NCI-H187 (cell line): ENCODE measurements around the gene TSHR.
"Not testable (repeated sequence)": the region's sequence is repeated elsewhere in the genome, so short reads cannot be mapped to it uniquely, and the experiment has no call there.

Experiments used
- DNase-seq, 2 experiments: peaks; one replicate each; lab custom pipeline; 2025; lab: John Stamatoyannopoulos, UW

The TSHR gene

DNA sequence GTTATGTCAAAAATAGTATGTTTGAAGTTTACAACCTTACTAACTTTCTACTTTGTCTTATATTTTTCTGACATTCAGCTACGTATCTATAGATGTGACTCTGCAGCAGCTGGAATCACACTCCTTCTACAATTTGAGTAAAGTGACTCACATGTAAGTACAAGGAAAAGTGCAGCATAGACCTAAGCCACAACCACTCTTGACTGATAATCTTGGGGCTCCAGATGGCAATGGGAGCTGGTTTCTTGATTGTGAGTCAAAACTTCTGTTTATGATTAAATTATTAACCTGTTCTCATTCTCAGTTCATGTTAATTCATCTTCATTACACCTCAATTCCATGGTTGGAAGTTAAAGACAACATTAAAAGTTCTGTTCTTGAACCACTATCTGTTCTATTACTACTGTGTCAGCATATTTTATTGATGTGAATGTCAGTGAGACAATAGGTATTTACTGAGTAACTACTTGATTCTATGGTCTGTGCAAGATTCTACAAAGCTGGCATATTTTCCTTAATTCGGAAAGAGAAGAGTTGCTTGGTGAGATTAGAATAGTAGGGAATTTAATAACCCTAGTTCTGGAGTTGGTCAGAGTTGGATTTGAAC lies 112.9 kb downstream of the TSHR start:
- DNase-seq = no peak

DNA sequence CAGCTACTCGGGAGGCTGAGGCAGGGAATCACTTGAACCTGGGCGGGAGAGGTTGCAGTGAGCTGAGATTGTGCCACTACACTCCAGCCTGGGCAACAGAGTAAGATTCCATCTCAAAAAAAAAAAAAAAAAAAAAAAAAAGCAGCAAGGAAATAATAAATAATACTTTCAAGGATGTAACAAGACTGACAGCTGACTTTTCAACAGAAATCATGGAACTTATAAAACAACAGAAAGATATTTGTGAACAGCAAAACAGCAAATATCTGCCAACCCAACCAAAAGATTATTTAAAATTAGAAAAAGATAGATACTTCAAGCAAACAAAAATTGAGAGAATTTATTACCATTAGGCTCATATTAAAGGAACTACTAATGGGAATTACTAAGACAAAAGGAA lies 115.1 kb downstream of the TSHR start:
- no peak for DNase-seq

DNA sequence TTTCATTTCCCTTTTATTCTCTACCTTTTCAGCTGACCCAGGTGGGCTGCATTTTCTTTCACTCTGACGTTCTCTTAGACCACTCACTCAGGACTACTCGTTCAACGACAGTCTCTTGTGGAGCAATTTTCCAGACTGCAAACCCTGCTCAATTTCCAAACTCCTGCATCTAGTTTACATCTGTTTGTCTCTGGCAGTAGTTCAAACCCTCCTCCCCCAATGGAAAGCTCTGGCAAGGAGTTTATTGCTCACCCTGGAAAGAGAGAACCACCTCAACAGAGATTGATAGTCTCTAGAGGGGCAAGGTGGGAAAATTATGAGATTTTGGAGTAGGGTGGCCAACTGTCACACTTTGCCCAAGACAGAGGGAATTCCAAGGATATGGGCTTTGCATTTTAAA lies 130.2 kb downstream of the TSHR start:
- DNase-seq = no peak

DNA sequence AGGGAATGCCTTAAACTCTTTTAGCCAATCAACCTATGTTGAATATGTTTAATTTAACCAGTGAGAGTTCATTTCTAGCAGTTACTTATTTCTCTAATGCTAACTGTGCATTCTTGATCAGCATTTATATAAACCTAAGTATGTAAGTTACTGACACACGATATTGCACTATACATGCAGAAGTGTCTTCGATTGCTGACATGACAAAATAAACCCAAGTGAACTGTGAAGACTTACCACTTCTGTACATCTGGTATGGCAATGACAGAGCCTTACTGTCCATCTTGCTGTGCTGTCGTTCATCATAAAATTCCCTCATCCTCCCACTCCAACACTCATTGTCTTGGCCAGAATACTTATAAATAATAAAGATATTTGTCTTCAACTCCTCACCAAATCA lies 131.8 kb downstream of the TSHR start:
- DNase-seq = no peak

DNA sequence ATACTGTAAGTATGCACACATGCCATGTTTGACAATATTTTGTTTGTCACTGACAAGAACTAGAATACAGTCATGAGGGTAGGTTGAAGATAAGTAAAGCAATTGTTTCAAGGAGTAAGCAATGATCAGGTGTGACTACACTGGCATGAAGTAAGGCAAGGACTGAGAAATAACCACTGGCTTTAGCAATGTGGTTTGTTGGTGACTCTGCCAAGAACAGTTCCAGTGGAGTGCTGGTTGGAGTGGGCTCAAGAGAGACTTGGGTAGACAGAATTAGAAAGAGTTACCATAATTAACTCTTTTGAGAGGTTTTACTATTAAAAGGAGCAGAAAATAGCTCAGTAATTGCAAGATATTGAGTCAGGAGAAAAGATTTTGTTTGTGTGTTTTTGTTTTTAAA lies 135.7 kb downstream of the TSHR start:
- no peak for DNase-seq

DNA sequence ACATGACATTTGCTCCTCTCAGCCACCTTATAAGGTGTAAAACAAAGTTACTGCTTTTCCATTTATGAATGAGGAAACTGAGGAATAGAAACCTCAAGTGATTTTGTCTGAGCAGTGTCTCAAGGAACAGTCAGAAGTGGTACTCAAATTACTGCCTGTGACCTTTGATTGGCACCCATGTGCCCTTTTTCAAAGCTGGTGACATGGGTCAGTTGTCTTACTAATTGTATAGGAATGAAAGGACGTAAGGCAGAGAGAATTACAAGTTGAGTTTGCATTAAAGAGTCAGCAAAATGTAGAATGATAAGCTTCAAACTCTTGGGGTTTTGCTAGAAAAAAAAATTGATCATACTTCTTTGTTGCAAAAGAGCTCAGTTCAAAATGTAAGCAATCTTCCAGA lies 136.2 kb downstream of the TSHR start:
- no peak for DNase-seq

DNA sequence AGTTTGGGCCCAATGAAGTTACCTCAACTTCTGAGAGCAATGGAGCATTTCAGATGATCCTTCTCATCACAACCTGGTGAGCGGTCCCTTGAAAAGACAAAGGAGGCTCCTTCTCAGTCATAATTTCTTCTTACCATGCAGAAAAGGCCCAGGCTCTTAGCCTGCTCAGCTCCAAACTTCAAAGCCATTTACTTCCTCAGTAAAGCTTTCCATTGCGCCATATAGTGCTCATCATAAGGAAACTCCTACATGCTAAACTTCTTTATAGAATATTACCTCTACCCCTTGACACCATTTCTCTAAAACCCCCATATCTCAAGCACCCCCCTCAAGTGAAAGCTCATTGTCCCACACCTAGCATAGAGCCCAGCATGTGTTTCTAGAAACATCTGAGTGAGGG lies 138.2 kb downstream of the TSHR start:
- DNase-seq = no peak

DNA sequence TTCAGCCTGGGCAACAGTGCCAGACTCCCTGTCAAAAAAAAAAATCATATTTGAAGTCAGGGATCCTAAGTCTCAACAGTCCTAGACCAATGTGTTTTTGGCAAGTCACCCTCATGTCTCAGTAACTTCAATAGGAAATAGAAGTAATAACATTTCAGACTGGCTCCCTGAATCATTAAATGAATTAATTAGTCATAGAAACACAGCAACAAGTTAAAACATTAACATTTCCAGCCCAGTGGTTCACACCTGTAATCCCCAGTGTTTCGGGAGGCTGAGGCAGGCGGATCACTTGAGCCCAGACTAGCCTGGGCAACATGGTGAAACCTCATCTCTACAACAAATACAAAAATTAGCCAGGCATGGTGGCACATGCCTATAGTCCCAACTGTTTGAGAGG lies 140.1 kb downstream of the TSHR start:
- no peak for DNase-seq

DNA sequence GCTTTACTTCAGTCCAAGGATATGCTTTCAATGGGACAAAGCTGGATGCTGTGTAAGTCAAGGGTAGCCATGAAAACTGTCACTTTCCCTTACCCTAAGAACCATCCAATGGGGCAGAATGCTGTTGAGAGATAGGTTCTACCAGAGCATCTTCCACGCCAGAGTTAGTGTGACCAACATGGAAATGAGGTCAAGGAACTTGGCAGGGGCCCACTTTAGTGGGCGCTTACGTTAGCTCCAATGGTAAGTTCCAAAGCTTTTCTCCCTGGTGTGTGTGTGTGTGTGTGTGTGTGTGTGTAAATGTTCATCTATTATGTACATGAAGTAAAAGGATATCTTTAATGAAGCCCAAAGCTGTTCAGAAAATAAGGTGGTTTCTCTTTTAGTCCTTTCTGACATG lies 141.2 kb downstream of the TSHR start:
- DNase-seq = no peak

DNA sequence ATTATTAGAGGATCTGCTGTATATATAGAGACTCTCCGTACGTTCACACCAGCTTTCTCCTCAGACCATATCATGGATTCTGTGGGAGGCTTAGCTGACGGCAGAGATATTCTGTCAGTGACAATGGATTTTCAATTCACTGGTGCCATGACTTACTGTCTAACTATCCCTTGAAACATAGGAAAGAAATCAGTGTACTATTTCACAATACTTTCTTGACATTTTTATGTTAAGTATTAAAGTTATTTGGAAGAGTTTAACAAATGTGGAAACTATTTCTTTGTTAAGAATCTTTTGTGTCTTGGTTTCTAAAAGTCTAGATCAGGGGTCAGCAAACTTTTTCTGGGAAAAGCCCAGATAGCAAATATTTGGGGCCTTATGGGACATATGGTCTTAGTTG lies 146.8 kb downstream of the TSHR start:
- no peak for DNase-seq

DNA sequence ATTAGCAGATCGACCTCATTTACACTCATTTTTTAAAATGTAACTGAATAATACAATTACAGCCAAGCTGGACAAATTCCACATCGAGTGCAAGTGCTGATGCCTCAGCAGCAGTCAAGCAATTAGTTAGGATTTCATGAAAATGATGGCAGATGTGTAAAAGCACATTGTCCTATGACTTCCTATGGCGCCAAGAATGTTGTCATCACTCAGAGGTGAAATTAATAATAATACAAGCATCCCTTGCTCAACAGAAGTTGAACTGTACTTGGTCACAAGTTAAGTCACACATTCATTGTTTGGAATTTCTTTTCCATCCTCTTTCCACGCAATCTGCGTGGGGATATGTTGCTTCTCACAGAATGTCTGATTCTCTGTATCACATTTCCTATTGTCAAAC lies 148.0 kb downstream of the TSHR start:
- DNase-seq = no peak

DNA sequence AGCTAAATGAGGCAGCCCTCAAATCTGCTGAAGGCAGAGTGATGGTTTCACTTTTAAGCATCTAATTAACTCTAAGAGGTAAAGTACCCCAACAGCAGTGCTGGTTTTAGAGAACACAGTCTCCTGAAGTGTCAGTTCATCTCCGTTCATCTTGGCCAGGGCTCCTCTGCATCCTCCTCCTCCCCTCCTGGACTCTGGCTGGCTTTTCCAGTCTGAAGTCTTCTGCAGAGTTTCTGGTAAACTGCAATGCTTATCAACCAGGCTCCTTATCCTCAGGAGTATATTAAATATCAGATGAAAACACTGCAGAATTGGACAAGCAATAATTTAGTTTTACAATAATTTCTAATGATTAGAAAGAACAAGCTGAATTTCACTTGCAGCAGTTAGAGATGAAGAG lies 150.0 kb downstream of the TSHR start:
- no peak for DNase-seq

DNA sequence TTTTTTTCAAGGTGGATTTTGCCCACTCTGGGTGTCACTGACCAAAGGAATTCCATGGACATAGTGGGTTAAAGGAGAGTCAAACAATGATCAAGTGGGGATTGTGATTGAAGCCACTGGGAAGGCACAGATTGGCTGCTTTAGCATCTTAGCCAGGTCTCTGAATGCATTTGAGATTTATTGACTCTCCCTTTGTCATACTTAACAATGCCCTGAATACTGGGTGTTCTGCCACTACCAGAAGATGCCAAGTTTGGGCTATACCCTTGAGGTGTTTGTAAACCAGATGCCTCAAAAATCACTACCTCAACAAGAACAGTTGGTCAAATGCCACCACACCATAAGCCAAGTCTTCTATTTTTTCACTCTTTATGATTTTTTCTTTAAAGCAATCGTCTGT lies 150.5 kb downstream of the TSHR start:
- no peak for DNase-seq

DNA sequence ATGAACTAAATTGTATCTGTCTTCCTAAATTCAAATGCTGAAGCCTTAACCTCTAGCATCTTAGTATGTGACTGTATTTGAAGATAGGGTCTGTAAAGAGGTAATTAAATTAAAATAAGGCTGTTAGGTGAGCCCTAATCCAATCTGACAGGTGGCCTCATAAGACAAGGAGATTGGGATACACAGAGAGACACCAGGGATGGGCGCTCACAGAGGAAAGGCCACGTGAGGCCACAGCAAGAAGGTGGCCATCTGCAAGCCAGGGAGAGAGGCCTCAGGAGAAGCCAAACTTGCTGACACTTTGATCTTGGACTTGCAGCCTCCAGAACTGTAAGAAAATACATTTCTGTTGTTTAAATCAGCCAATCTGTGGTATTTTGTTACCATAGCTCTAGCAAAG lies 154.8 kb downstream of the TSHR start:
- no peak for DNase-seq

DNA sequence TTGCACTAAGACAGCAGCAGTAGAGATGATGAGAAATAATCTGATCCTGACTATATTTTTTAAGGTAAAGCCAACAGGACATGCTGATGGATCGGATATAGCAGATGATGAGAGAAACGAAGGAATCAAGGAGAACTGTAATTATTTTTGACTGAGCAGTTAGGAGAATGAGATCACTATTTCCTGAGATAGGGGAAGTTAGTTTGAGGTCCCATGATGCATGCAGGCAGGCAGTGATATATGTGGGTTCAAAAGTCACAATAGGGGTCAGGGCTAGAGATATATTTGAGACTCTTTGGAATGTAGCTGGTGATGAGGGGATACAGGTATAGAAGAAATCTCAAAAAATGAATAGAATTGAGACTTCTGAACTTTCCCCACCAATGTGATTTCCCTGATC lies 157.8 kb downstream of the TSHR start:
- DNase-seq = no peak

DNA sequence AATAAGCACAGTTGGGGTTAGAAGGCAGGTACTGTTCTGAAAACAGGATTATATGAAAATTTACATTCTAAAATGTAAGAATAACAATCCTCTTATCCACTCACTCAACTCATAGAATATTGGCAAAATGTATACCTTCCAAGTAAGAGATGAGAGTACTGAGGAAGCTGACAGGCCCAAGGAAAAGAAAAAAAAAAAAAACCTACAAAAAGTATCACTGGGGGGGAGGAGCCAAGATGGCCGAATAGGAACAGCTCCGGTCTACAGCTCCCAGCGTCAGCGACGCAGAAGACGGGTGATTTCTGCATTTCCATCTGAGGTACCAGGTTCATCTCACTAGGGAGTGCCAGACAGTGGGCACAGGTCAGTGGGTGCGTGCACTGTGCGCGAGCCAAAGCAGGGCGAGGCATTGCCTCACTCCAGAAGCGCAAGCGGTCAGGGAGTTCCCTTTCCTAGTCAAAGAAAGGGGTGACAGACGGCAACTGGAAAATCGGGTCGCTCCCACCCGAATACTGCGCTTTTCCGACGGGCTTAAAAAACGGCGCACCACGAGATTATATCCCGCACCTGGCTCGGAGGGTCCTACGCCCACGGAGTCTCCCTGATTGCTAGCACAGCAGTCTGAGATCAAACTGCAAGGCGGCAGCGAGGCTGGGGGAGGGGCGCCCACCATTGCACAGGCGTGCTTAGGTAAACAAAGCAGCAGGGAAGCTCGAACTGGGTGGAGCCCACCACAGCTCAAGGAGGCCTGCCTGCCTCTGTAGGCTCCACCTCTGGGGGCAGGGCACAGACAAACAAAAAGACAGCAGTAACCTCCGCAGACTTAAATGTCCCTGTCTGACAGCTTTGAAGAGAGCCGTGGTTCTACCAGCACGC lies 158.8 kb downstream of the TSHR start:
- DNase-seq = not testable (repeated sequence)

DNA sequence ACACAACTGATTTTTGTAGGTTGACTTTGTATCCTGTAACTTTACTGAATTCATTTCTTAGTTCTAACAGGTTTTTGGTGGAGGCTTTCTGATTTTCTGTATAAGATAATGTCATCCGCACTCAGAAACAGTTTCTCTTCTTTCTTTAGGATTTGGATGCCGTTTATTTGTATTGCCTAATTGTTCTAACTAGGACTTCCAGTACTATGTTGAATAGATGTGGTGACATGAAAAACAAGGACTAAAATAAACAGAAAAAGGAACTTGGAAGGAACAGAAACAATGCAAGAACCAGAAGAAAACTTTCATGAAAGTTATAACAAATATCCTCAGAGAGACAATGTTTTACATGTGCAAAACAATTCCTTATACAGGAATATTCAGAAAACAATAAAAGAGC lies 165.1 kb downstream of the TSHR start:
- no peak for DNase-seq

DNA sequence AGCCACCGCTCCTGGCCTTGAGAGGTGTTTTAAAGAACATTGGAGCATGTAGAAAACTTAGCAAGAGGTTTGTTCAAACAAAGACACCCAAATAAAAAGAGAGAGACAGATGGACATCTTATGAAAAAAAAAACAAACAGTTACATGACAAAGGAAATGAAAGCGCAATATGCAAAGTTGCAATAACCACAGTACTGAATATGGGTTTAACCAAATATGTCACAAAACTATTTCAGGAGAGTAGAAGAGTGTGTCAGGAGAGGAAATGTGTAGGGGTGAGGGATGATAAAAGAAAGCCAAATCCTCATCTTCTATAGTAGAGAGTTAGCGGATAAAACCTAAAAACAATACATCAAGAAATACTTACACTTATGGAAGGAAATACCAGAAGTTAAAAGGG lies 166.9 kb downstream of the TSHR start:
- DNase-seq = no peak

DNA sequence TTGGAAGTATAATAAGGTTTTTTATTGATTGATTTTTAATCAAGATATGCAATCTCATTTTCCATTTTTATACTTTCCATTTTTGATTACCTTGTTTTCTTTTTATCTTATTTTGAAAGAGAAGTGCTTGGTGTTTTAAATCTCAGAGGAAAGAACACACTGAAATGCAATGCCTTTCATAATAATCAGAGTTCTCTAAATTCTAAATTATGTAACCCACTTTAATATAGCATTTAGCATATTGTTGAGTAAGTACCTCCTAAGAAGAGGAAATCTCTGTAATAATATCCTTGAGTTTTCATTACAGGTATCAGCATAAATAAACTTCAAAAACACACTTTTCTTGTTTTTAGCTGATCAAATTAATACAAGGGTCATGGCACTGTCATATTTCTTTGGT lies 168.4 kb downstream of the TSHR start:
- DNase-seq = no peak

DNA sequence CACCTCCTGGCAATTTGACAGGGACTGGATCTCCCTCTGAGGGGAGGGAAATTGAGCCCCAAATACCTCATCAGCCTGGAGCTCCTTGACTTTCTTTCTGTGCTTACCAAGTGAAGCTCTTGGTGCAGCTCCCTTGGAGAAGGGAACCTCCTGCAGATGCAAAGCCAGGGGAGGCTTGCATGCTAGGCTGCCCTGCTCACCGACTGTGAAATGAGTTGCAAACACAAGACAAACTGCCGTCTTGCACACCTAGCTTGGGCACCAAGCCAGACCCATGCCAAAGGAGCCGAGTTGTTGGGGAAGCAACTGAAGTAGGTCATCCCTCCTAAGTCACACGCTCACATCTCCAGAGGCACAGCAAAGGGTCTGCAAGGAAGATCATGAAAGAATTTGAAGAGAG lies 170.1 kb downstream of the TSHR start:
- no peak for DNase-seq

DNA sequence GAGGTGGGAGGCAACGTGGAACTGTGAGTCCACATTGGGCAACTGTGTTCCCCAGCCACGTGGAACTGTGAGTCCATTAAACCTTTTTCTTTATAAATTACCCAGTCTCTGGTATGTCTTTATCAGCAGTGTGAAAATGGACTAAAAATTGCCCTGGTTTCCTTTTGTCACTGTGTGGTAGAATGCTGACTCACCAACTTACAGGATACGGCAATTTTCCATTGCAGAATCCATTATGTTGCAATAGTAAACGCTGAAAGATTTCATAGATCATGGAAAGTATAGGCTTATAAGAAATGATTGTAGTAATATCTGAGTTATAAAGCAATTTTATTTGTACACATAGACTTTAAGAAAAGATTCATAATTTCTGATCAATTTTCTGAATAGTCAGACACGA lies 172.4 kb downstream of the TSHR start:
- DNase-seq = no peak

DNA sequence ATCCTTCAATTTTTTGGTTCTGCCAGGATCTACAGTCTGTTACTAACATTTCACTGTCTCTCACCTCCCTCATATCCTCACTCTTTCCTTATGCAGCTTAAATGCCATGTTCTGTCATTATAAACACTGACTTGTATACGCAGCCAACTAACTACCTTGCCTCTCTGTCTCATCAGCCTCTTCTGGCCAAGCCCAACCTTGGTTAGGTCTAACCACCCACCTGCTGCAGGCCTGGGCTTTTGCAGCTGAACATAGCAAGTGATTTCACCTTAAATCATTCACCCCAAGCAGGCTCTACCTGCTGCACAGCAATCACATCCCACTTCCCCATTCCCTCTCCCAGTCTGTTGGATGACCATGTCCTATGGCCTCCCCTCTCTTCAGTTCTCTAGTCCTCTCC lies 173.8 kb downstream of the TSHR start:
- DNase-seq = no peak

DNA sequence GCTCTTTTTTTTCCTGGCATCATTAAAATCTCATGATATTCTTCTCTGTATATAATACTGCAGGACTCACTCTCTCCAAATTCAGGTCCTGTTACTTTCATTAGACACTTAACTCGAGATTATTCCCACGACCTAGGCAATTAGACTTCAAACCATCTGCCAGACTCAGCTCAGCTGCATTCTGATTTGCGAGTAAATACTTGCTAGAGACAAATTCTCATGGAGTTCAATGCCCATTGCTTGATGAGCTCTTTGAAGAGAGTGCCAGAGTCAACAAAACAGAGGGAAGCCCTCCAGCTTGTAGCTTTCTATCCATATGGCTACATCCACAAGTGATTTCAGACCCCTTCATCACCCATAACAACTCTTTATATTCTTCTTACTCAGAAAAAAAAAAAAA lies 177.0 kb downstream of the TSHR start:
- peak in 1 of 2 experiments; percentile 4 for DNase-seq

DNA sequence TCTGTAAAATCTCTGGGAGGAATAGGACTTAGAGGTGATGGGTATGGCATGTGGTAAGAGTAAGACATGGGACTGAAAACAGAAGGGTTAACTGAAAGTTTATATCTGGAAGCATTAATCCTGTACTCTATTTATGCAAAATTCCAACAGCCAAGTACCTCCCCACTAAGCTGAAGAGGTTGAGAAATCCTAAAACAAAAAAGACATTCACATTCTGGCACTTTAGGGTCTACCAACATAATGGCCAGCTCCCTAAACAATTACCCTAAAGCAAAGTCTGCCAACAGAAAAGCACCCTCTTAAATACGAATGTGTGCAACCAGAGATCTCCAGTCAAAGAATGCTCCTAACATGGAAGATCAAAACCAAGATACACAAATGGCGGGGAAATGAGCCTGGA lies 178.0 kb downstream of the TSHR start:
- no peak for DNase-seq
